Effector memory CD4-positive, alpha-beta T cell (primary cell): Measurements from ENCODE around the gene FAM229A.

Experiments used
- DNase-seq, 3 donors: peaks; one replicate each; pipeline ENCODE4 v3.0.0-alpha.2; 2020
- H3K27ac ChIP-seq: 2 replicates; pipeline ENCODE4 v1.7.0; 2013; ENCODE audit warnings: mild to moderate bottlenecking, low read length, moderate library complexity; ENCODE audit not compliant: insufficient read depth, poor library complexity, severe bottlenecking
- H3K27me3 ChIP-seq: replicated peaks from 2 replicates; pipeline ENCODE4 v1.7.0; 2013; ENCODE audit warnings: mild to moderate bottlenecking, low read length; ENCODE audit not compliant: insufficient read depth, control insufficient read depth, poor library complexity, severe bottlenecking
- H3K36me3 ChIP-seq: 2 replicates; pipeline ENCODE4 v1.7.0; 2013; ENCODE audit warnings: mild to moderate bottlenecking, low read length, moderate library complexity; ENCODE audit not compliant: control insufficient read depth, insufficient read depth
- H3K4me1 ChIP-seq: 2 replicates; pipeline ENCODE4 v1.7.0; 2013; ENCODE audit warnings: low read length, mild to moderate bottlenecking; ENCODE audit not compliant: control insufficient read depth, insufficient read depth, poor library complexity, severe bottlenecking
- H3K4me3 ChIP-seq: 2 replicates; pipeline ENCODE4 v1.7.0; 2013; ENCODE audit warnings: low read length, low read depth, mild to moderate bottlenecking; ENCODE audit not compliant: insufficient read depth, poor library complexity, severe bottlenecking
- H3K9me3 ChIP-seq: 2 replicates; pipeline ENCODE4 v1.7.0; 2013; ENCODE audit warnings: mild to moderate bottlenecking, low read length, moderate library complexity; ENCODE audit not compliant: control insufficient read depth

Gene FAM229A

GRCh38 chr1:32377541-32378220, 15.4 kb upstream of the FAM229A start:
- H3K9me3 ChIP-seq = no peaks in the 10 kb centered on the region
- H3K4me3 ChIP-seq = no peak overlapping the region
- H3K27me3 ChIP-seq = no peaks in the 10 kb centered on the region
- no peak for DNase-seq
- H3K27ac ChIP-seq = no peak overlapping the region
- H3K4me1 ChIP-seq = peaks cover under 1% of the 10 kb centered on the region
- H3K36me3 ChIP-seq = peaks cover 88% of the 10 kb centered on the region

GRCh38 chr1:32376199-32376598, 13.9 kb upstream of the FAM229A start:
- H3K27ac ChIP-seq = no peak overlapping the region
- H3K4me3 ChIP-seq = no peak overlapping the region
- H3K36me3 ChIP-seq = peaks cover 75% of the 10 kb centered on the region
- H3K9me3 ChIP-seq = no peaks in the 10 kb centered on the region
- peaks cover 9% of the 10 kb centered on the region for H3K4me1 ChIP-seq
- no peaks in the 10 kb centered on the region for H3K27me3 ChIP-seq
- no peak for DNase-seq

GRCh38 chr1:32373996-32374592, 11.8 kb upstream of the FAM229A start:
- no peak overlapping the region for H3K27ac ChIP-seq
- no peak overlapping the region for H3K4me3 ChIP-seq
- DNase-seq = no peak
- peaks cover 9% of the 10 kb centered on the region for H3K4me1 ChIP-seq
- H3K27me3 ChIP-seq = no peaks in the 10 kb centered on the region
- H3K36me3 ChIP-seq = peaks cover 56% of the 10 kb centered on the region
- H3K9me3 ChIP-seq = no peaks in the 10 kb centered on the region

- Histone ChIP-seq H3K4me3 (no peak overlapping the region), H3K27me3 (no peaks in the 10 kb centered on the region), H3K9me3 (no peaks in the 10 kb centered on the region), H3K36me3 (peaks cover 55% of the 10 kb centered on the region), H3K27ac (no peak overlapping the region), H3K4me1 (peaks cover 9% of the 10 kb centered on the region)
- peak; percentile 49 to 57 (median 56) for DNase-seq
These were observed 10.0 kb upstream of the FAM229A start for GRCh38 chr1:32372149-32372756.

GRCh38 chr1:32367912-32368635, 5.8 kb upstream of the FAM229A start:
- no peak for DNase-seq

GRCh38 chr1:32365445-32365844, 3.2 kb upstream of the FAM229A start:
- peaks cover 3% of the 10 kb centered on the region for H3K27me3 ChIP-seq
- H3K9me3 ChIP-seq = no peaks in the 10 kb centered on the region
- no peak overlapping the region for H3K4me3 ChIP-seq
- H3K27ac ChIP-seq = no peak overlapping the region
- peaks cover 43% of the 10 kb centered on the region for H3K36me3 ChIP-seq
- peaks cover 9% of the 10 kb centered on the region for H3K4me1 ChIP-seq
- no peak for DNase-seq

More at GRCh38 chr1:32367912-32368635, 5.8 kb upstream of the FAM229A start:
- H3K27ac ChIP-seq = no peak overlapping the region
- H3K4me3 ChIP-seq = no peak overlapping the region
- H3K4me1 ChIP-seq = peaks cover 9% of the 10 kb centered on the region
- H3K9me3 ChIP-seq = no peaks in the 10 kb centered on the region
- H3K27me3 ChIP-seq = no peaks in the 10 kb centered on the region
- peaks cover 43% of the 10 kb centered on the region for H3K36me3 ChIP-seq

- no peaks in the 10 kb centered on the region for H3K9me3 ChIP-seq
- peaks cover 9% of the 10 kb centered on the region for H3K4me1 ChIP-seq
- DNase-seq = no peak
- peaks cover 3% of the 10 kb centered on the region for H3K27me3 ChIP-seq
- H3K4me3 ChIP-seq = no peak overlapping the region
- H3K36me3 ChIP-seq = peaks cover 43% of the 10 kb centered on the region
- H3K27ac ChIP-seq = no peak overlapping the region
These were observed 2.6 kb upstream of the FAM229A start for GRCh38 chr1:32364836-32365235.

- Histone ChIP-seq H3K4me1 (peaks cover 9% of the 10 kb centered on the region), H3K36me3 (peaks cover 37% of the 10 kb centered on the region), H3K27me3 (peaks cover 3% of the 10 kb centered on the region), H3K9me3 (no peaks in the 10 kb centered on the region), H3K4me3 (no peak overlapping the region), H3K27ac (no peak overlapping the region)
- DNase-seq = no peak
These were observed 1.4 kb upstream of the FAM229A start for GRCh38 chr1:32363713-32364112.

- no peak overlapping the region for H3K27ac ChIP-seq
- no peaks in the 10 kb centered on the region for H3K9me3 ChIP-seq
- peaks cover 20% of the 10 kb centered on the region for H3K36me3 ChIP-seq
- H3K27me3 ChIP-seq = peaks cover 3% of the 10 kb centered on the region
- DNase-seq = no peak
- H3K4me1 ChIP-seq = peaks cover 9% of the 10 kb centered on the region
- peak overlapping the region; percentile 54 for H3K4me3 ChIP-seq
These were observed 411 bp downstream of the FAM229A start for GRCh38 chr1:32361674-32362473.
